ENCODE data around the gene FSCB.
"Not testable (repeated sequence)": the region's sequence is repeated elsewhere in the genome, so short reads cannot be mapped to it uniquely, and the experiment has no call there.

The FSCB gene

DNA sequence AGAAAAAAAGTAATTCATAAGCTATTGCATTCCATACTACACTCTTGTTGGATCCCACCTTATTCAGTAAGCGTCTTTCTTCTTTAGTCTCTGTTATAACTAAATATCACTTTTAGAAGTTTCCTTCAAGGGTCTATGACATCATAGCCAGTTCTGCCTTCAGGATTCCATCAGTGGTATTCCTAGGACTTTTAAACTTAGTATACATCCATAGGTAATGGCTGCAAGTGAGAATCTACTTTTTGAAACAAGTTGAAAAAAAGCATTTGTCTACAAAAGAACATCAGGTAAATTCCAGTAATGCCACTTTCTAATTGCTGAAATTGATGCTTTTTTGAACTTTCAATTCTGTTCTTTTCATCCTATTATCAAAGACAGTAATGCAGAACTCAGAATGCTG is at the start of gene FSCB:
Gene FSCB (minus strand): TSS at position 101 of the 400 bp plus-strand sequence. CDS start 296 bp downstream, outside the sequence.
- H3K4me3 ChIP-seq (ENCODE audit: low read depth, low read length), result no peak within 1 kb of the TSS
- TF ChIP-seq, protein P1, sequence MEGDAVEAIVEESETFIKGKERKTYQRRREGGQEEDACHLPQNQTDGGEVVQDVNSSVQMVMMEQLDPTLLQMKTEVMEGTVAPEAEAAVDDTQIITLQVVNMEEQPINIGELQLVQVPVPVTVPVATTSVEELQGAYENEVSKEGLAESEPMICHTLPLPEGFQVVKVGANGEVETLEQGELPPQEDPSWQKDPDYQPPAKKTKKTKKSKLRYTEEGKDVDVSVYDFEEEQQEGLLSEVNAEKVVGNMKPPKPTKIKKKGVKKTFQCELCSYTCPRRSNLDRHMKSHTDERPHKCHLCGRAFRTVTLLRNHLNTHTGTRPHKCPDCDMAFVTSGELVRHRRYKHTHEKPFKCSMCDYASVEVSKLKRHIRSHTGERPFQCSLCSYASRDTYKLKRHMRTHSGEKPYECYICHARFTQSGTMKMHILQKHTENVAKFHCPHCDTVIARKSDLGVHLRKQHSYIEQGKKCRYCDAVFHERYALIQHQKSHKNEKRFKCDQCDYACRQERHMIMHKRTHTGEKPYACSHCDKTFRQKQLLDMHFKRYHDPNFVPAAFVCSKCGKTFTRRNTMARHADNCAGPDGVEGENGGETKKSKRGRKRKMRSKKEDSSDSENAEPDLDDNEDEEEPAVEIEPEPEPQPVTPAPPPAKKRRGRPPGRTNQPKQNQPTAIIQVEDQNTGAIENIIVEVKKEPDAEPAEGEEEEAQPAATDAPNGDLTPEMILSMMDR (IDR thresholded peaks at IDR 0.05; ENCODE audit: low read depth, low read length), result no peak

- TF ChIP-seq, protein P1 (IDR thresholded peaks at IDR 0.05; ENCODE audit: low read depth, low read length), result no peak
Measured at GRCh38 chr14:44531658-44532057, 24.6 kb upstream of the FSCB start.

GRCh38 chr14:44530475-44530874 is 23.4 kb upstream of the FSCB start:
- H3K4me3 ChIP-seq (ENCODE audit: low read depth, low read length), result no peak overlapping the region
- TF ChIP-seq, protein P1 (IDR thresholded peaks at IDR 0.05; ENCODE audit: low read depth, low read length), result no peak

More at GRCh38 chr14:44531658-44532057, 24.6 kb upstream of the FSCB start:
- H3K4me3 ChIP-seq (ENCODE audit: low read depth, low read length), result no peak overlapping the region

DNA sequence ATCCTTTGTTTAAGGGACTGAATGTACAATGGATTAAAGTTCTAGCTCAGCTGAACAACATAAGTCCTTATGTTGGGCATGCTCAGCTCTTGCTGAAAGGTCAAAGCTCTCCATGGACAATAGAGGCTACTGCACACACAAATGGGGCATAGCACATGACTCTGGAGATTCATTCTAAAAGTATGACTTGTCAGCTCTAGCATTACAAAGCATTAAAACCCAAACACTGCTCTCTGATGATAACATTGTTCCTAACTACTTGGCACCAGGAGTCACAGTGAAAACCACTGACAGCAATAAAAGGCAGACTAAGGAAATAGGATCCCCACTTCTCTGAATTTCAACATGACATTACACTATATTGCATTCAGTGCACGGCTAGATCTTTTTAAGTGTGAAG is 21.9 kb upstream of the FSCB start:
- H3K4me3 ChIP-seq (ENCODE audit: low read depth, low read length), result no peak overlapping the region
- TF ChIP-seq, protein P1 (IDR thresholded peaks at IDR 0.05; ENCODE audit: low read depth, low read length), result no peak

DNA sequence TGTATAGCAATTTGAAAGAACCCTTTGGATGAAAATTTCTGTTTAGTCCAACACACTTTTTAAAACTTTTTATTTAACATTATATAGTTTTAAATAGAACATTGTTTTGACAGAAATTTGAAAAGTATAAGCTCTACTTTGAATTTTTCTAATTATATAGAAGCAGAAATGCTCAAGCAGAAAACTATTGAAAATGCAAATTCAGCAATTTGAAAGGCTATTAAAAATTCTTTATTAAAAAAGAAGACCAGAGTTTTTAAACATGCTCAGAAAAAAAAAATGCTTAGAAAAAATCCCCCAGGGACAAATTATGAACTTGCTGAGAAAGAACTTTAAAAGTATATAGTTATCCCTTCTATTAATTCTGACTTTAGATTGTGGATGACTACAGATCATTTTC is 21.1 kb upstream of the FSCB start:
- no peak overlapping the region for H3K4me3 ChIP-seq (ENCODE audit: low read depth, low read length)
- TF ChIP-seq, protein P1 (IDR thresholded peaks at IDR 0.05; ENCODE audit: low read depth, low read length), result no peak

- TF ChIP-seq, protein P1 (IDR thresholded peaks at IDR 0.05; ENCODE audit: low read depth, low read length), result no peak
- no peak overlapping the region for H3K4me3 ChIP-seq (ENCODE audit: low read depth, low read length)
Measured at GRCh38 chr14:44525237-44525636, 18.2 kb upstream of the FSCB start.

- H3K4me3 ChIP-seq (ENCODE audit: low read depth, low read length), result not testable (repeated sequence)
Measured at GRCh38 chr14:44515668-44516067, 8.6 kb upstream of the FSCB start.

DNA sequence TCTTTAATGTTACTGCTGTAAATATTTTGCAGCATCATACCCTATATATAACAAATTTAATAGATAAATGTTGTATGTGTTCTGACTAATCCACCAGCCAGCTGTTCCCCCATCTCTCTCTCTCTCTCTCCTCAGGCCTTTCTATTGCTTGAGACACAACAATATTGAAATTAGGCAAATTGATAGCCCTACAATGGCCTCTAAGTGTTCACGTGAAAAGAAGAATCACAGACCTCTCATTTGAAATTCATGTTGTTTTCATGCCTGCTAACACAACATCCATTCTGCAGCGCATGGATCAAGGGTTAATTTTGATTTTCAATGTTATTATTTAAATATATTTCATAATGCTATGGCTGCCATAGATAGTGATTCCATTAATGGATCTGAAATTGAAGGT is 1.8 kb upstream of the FSCB start:
- H3K4me3 ChIP-seq (ENCODE audit: low read depth, low read length), result no peak overlapping the region
- TF ChIP-seq, protein P1 (IDR thresholded peaks at IDR 0.05; ENCODE audit: low read depth, low read length), result no peak
